ENCODE results near the gene TBX2.
"Not testable (repeated sequence)": the region's sequence is repeated elsewhere in the genome, so short reads cannot be mapped to it uniquely, and the experiment has no call there.

TBX2 gene

DNA sequence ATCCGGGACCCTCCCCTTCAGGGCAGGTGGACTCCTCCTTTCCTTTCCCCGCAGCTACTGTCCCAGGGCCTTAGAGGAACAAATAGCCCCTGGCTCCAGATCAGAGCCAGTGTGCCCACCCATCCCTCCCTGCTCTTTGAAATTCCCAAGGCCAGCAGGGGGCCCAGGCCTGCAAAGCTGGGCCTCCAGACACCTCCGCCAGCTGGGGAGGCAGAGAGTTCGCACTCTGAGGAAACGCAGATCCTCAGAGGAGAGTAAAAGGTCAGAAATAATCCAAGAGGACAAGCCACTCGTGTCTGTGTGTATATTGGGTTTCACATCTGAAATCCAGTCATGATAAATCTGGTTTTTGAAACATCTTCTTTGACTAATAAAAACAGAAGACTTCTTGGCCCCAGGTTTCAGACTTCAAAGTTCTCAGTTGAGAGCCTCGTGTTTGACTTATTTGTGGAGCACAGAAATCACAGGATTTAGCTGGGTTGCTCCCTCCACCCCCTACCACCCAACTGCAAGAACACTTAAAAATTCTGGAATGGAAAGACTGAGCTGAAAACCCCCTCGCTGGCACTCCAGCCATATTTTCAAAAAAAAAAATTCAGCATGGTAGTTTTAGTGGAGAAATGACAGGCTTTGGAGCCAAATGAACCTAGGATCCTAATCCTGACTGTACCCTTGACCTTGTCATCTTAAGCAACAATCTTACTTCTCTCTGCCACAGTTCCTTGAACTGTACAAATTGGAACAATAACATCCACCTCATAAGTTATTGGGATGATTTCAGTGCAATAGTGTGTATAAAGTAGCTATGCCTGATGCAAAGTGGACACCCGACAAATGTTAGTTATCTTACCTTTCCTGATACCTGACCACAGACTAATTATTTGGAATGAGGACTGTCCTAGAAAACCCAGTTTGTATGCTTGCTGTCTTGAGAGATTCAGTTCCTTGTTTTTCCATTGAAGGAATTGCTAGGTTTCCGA, 44.5 kb upstream of the TBX2 start:
- TF ChIP-seq, protein P1, sequence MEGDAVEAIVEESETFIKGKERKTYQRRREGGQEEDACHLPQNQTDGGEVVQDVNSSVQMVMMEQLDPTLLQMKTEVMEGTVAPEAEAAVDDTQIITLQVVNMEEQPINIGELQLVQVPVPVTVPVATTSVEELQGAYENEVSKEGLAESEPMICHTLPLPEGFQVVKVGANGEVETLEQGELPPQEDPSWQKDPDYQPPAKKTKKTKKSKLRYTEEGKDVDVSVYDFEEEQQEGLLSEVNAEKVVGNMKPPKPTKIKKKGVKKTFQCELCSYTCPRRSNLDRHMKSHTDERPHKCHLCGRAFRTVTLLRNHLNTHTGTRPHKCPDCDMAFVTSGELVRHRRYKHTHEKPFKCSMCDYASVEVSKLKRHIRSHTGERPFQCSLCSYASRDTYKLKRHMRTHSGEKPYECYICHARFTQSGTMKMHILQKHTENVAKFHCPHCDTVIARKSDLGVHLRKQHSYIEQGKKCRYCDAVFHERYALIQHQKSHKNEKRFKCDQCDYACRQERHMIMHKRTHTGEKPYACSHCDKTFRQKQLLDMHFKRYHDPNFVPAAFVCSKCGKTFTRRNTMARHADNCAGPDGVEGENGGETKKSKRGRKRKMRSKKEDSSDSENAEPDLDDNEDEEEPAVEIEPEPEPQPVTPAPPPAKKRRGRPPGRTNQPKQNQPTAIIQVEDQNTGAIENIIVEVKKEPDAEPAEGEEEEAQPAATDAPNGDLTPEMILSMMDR (IDR thresholded peaks at IDR 0.05; ENCODE audit: low read depth, low read length, missing control alignments) = no peak
- DNase-seq (ENCODE audit: extremely low read depth, low read depth) = no peak

GRCh38 chr17:61357061-61357460, 42.6 kb upstream of the TBX2 start:
- not testable (repeated sequence) for DNase-seq (ENCODE audit: extremely low read depth, low read depth); H3K4me3 ChIP-seq (replicated peaks; ENCODE audit: low read depth, low read length)

More for the DNA sequence above, 44.5 kb upstream of the TBX2 start:
- no peak overlapping the region for H3K4me3 ChIP-seq (replicated peaks; ENCODE audit: low read depth, low read length)

GRCh38 chr17:61359513-61359912, 40.1 kb upstream of the TBX2 start:
- DNase-seq (ENCODE audit: extremely low read depth, low read depth); H3K4me3 ChIP-seq (replicated peaks; ENCODE audit: low read depth, low read length): not testable (repeated sequence)

DNA sequence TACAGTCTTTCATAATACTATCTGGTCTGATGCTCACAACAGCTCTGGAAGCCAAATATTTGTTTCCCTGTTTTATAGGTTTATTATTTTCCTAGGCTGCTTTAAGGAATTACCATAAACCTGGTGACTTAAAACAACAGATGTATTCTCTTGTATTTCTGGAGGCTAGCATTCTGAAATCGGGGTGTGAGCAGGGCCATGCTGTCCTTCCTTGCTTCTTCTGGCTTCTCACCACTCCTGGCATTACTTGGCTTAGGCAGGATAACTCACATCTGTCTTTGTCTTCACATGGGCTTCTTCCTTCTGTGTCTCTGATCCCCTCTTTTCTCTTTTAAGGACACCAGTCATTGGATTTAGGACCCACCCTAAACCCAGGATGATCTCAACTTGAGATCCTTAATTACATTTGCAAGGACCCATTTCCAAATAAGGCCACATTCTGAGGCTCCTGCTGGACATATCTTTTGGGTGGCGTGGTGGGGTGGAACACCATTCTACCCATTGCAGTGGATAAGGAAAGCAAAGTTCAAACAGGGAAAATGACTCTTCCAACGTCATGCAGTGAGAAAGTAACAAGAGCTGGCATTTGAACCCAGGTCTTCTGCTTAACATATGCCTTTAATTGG, 39.2 kb upstream of the TBX2 start:
- H3K4me3 ChIP-seq (replicated peaks; ENCODE audit: low read depth, low read length) = no peak overlapping the region
- TF ChIP-seq, protein P1 (IDR thresholded peaks at IDR 0.05; ENCODE audit: low read depth, low read length, missing control alignments) = no peak
- no peak for DNase-seq (ENCODE audit: extremely low read depth, low read depth)

DNA sequence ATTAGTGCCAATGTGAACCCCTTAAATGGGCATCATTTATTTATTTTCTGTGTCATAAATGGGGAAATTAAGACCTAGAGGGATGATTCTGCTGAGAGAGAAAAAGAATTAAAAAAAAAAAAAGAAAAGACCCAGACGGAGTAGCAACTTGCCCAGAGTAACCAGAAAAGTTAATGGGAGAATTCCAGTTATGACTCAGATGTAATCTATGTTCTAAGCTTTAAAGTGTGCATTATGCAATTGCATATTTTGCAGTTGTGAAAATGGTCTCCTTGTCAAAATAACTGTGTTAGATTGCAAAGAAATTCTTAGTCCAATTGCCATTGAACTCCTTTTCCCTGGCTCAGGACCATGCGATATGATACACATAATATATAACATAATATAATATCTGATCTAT, 38.6 kb upstream of the TBX2 start:
- no peak for DNase-seq (ENCODE audit: extremely low read depth, low read depth)
- TF ChIP-seq, protein P1 (IDR thresholded peaks at IDR 0.05; ENCODE audit: low read depth, low read length, missing control alignments) = no peak
- H3K4me3 ChIP-seq (replicated peaks; ENCODE audit: low read depth, low read length) = no peak overlapping the region

- H3K4me3 ChIP-seq (replicated peaks; ENCODE audit: low read depth, low read length) = no peak overlapping the region
- DNase-seq (ENCODE audit: extremely low read depth, low read depth) = no peak
- TF ChIP-seq, protein P1 (IDR thresholded peaks at IDR 0.05; ENCODE audit: low read depth, low read length, missing control alignments) = no peak
These were observed 37.2 kb upstream of the TBX2 start for GRCh38 chr17:61362396-61362795.

- H3K4me3 ChIP-seq (replicated peaks; ENCODE audit: low read depth, low read length) = no peak overlapping the region
- DNase-seq (ENCODE audit: extremely low read depth, low read depth) = no peak
- TF ChIP-seq, protein P1 (IDR thresholded peaks at IDR 0.05; ENCODE audit: low read depth, low read length, missing control alignments) = no peak
These were observed 36.6 kb upstream of the TBX2 start for GRCh38 chr17:61362852-61363600.
